HG03558 (cell line): ENCODE data around the gene FA2H.
"Not testable (repeated sequence)": the region's sequence is repeated elsewhere in the genome, so short reads cannot be mapped to it uniquely, and the experiment has no call there.

Experiments
- ATAC-seq: cut with Tn5 transposase; IDR thresholded peaks from one replicate; pipeline ENCODE4 v1.9.1; 2021; ENCODE audit warnings: moderate number of reproducible peaks; ENCODE audit not compliant: unreplicated experiment; ENCODE audit errors: extremely low read depth

The FA2H gene, protein sequence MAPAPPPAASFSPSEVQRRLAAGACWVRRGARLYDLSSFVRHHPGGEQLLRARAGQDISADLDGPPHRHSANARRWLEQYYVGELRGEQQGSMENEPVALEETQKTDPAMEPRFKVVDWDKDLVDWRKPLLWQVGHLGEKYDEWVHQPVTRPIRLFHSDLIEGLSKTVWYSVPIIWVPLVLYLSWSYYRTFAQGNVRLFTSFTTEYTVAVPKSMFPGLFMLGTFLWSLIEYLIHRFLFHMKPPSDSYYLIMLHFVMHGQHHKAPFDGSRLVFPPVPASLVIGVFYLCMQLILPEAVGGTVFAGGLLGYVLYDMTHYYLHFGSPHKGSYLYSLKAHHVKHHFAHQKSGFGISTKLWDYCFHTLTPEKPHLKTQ

DNA sequence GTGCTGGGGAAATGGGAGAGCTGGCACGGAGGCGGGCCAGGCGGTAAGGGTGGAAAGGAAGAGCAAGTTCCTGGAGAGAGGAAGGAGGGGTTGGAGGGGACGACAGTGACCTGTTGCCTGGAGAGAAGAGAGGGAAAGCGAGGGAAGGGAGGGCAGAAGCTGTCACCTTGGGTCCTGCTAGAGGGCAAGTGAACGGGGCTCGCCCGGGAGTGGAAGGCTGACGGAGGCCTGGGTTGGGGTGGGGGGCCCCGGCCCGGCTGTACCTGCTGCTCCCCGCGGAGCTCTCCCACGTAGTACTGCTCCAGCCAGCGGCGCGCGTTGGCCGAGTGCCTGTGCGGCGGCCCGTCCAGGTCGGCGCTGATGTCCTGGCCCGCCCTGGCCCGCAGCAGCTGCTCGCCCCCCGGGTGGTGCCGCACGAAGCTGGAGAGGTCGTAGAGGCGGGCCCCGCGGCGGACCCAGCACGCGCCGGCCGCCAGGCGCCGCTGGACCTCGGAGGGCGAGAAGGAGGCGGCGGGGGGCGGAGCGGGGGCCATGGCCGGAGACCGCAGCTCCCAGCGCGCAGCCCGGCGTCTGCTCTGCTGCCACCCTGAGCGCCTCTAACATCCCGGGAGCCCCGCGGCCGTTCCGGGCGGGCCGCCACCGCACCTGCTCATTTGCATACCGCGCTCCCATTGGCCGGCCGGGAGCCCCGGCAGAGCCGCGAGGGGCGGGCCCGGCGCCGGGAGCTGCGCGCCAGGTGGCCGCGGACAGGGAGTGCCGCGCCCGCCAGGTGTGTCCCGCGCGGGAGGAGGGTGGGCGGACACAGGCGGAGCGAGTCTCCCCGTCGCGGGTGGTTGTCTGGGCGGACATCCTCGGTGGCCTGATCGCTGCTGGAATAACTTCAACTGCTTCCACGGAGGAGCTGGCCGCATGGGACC, at the start of gene FA2H:
TSS of gene FA2H (minus strand) at position 598 of the 917 bp plus-strand sequence. CDS start at position 533, 65 bp downstream.
- ATAC-seq = peak; percentile 72

DNA sequence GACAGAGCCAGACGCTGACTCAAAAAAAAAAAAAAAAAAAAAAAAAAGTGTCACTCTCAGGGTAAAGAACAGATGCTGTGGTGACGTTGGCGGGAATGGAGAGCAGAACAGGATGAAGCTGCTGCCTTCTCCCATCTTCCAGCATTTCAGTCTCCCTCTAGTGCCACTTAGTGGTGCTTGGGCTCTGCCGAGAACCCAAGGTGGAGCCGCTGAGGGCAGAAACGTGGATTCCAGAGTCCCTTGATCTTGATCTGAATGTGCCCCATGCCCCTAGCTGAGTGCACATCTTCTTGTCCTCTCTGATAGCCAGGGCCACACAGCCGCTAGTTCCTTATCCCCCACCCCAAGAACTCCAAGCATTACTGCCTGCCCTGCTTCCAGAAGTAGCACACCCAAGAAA, 43.2 kb upstream of the FA2H start:
- ATAC-seq = no peak

DNA sequence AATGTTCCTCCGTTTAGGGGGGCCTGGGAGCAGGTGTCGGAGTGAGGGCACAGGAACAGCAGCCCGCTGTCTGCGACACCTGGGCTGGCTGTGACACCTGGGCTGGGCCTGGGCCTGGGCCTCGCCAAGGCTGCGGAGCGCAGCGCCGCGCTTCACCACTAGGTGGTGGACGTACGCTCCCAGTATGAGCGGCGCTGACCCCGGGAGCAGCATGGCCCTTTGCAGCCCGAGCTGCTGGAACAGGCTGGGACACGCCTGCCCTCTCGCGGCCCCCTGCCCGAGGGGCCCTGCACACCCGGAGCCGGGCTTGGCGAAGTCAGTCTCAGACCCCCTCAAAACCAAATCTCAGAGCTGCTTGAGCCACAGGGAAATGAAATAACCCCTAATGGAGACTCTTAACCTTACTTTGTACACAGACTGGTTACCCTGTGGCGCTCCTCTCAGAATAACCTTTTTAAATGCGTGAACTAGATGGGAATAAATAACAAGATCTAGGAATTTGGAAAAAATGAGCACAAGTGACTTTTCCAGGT, 38.6 kb upstream of the FA2H start:
- peak; percentile 82 for ATAC-seq

- ATAC-seq = no peak
These were observed 37.3 kb upstream of the FA2H start for GRCh38 chr16:74811911-74812310.

- ATAC-seq = not testable (repeated sequence)
These were observed 36.6 kb upstream of the FA2H start for GRCh38 chr16:74811216-74811615.

DNA sequence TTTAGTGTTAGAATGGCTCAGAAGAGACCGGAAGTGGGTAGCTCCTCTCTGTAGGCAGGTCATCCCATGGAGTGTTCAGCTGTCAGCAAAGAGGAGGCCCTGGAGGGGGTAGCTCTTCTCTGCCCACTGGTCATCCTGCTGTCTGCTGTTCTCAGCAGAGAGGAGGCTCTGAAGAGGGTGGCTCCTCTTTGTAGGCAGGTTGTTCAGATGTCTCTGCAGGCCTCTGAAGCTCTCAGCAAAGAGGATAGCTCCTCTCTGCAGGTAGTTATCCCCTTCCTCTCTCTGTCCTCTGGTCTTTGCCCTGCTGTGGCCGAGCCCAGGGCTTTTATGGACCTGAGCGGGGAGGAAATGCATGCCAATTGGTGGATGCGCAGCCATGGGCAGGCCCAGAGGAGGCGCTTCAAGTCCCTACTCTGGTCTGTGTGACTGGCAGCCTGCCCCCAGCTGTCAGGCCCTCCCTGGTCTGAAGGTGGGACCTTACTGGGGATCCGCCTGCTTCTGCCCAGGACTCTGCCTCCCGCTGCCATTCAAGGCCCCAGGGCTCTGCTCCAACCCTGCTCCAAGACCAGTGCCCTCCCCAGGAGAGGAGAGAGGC, 32.5 kb upstream of the FA2H start:
- no peak for ATAC-seq

DNA sequence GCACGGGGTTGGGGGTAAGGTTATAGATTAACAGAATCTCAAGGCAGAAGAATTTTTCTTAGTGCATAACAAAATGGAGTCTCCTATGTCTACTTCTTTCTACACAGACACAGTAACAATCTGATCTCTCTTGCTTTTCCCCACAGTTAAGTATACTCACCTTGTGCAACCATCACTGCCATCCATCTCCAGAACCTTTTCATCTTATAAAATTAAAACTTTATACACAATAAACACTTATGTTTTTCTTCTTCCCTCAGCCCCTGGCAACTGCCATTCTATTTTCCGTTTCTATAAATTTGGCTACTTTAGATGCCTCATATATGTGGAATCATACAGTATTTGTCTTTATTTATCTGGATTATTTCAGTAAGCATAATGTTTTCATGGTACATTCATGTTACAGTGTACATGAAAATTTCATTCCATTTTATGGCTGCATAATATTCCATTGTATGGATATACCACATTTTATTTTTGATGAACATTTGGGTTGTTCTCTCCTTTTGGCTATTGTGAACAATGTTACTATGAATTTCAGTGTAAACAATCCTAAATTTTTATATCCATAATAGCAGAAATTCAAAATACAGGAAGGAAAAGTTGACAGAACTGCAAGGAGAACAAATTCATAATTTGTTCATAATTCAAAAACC, 25.7 kb upstream of the FA2H start:
- ATAC-seq = no peak

DNA sequence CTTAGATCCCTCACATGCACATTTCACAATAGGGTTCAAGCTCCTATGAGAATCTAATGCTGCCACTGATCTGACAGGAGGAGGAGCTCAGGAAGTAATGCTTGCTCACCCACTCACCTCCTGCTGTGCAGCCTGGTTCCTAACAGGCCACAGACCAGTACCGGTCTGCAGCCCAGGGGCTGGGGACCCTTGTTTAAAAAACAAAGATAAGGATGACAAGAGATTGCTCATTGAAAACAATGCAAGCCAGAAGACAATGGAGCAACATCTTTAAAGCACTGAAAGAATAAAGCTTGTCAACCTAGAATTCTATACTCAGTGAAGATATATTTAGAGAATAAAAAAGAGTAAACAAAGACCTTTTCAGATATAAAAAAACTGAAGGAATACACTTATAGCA, 22.8 kb upstream of the FA2H start:
- no peak for ATAC-seq

- no peak for ATAC-seq
These were observed 20.5 kb upstream of the FA2H start for GRCh38 chr16:74795104-74795503.

DNA sequence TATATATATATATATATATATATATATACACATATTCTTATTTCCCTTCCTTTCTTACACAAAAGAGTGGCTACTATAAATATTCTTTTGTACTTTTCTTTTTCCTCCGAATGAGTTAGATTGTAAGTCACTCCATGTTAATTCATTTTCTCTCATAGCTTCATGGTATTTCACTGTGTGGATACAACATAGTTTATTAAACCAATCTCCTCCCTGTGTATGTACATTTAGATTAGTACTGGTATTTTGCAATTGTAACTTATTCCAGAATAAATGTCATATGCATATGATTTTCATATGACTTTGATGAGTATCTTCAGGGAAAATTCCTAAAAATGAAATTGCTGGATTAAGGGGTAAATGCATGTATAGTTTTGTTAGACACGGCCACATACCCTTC, 20.0 kb upstream of the FA2H start:
- ATAC-seq = no peak

DNA sequence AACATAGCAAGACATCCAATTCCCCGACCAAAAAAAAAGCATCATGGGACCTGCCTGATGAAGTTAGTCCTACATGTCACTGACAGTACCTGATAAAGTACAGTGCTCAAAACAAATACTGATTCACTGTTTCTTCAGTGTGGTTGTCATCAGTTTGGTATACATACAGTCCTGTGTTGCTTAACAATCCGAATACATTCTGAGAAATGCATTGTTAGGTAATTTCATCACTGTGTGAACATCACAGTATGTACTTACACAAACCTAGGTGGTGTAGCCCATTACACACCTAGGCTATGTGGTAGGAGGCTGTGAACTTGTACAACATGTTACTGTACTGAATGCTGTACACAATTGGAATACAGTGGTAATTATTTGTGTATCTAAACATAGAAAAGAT, 19.0 kb upstream of the FA2H start:
- no peak for ATAC-seq

- ATAC-seq = no peak
These were observed 17.6 kb upstream of the FA2H start for GRCh38 chr16:74792225-74792624.

- ATAC-seq = not testable (repeated sequence)
These were observed 17.1 kb upstream of the FA2H start for GRCh38 chr16:74791749-74792148.

GRCh38 chr16:74788108-74788507, 13.5 kb upstream of the FA2H start:
- no peak for ATAC-seq

DNA sequence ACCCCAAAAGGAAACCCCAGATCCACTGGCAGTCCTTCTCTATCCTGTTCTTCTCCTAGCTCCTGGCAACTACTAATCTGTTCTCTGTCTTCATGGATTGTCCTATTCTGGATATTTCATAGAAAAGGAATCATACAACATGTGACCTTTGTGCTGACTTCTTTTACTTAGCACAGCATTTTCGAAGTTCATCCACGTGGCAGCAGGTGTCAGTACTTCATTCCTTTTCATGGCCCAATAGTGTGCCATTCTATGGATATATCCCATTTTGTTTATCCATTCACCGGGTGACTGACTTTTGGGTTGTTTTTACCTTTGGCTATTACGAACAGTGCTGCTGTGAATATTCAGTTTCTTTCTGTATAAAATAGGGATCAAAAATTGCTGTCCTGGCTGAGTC, 10.4 kb upstream of the FA2H start:
- no peak for ATAC-seq

DNA sequence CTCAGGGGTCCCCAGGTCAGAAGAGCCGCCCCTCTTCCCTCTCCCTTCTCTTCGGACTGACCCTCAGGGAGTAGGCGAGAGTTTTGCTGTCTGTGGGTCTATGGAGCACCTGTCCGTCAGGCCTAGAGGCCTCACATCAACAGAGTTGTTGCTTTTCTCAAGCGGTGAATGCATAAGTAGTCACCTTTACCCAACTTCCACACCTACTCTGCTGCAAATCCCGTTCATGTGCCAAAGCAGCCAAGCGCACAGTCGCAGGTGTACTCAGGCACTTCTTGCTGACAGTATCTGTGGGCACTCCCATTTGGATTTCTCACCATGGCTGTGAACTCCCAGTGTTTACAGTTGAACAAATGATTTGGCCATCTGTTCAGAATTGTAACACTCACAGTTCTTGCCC, 4.0 kb upstream of the FA2H start:
- no peak for ATAC-seq

DNA sequence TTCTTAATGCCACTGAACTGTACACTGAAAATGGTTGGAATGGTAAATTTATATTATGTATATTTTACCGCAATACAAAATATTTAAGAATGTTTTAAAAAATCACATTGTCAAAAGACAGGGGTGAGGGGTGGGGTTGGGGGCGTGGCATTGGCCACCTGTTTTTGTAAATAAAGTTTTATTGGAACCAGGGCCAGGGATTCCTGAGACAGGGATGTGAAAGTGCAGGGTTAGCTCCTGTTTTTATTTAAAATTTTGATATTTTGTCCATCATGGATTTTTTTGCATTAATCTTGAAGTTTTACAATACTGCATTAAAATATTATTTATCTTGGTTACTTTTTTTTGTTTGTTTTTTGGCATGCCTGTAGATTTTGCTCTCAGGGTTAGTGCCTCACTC, 2.3 kb upstream of the FA2H start:
- ATAC-seq = no peak

DNA sequence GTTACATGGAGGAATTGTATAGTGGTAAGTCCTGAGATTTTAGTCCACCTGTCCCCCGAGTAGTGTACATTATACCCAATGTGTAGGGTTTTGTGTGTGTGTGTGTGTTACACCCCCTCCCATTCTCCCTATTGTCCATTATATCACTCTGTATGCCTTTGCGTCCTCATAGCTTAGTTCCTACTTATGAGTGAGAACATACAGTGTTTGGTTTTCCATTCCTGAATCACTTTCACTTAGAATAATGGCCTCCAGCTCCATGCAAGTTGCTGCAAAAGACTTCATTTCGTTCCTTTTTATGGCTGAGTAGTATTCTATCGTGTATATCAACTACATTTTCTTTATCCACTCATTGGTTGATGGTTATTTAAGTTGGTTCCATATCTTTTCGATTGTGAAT, 635 bp upstream of the FA2H start:
- ATAC-seq = no peak

DNA sequence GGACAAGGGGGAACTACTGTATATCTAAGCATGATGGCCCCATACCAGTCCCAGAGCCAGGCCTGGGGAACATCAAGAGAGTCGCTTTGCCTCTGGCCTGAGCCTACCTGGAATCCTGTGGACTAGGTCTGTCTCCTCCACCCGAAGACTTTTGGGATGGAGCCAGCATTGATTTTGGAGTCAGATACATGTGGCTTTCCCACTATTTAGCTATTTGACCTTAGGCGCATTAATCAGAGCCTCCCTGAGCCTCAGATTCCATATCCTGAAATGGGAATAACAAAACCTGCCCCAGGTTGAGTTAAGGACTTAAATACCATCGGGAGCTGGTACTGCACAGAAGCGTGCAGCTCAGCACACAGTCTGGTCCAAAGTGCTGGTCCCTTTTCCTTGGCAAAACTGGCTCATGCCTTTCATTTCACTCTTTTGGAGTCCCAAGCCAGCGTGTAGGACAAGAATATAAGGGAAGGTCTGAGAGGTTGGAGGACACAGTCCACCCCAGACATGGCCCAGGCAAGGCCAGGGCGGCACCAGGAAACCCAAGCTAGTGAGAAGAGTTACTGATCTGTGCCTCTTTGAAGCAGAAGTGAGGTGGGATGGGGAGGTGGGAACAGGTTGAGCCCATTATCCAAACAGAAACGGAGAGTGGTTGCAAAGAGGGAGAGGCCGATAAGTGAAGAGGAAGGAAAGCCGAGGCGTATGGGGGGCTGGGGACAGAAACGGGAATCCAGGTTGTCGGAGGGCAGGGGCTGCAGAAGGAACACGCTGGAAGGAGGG, 986 bp downstream of the FA2H start:
- ATAC-seq = no peak
